Suppressor macrophage treated with lipopolysaccharide for 1 hour (primary cell): Measurements from ENCODE around the gene FALEC.
"Not testable (repeated sequence)": the region's sequence is repeated elsewhere in the genome, so short reads cannot be mapped to it uniquely, and the experiment has no call there.

Experiments
- DNase-seq, 3 donors: peaks; one replicate each; pipeline ENCODE4 v3.0.0-alpha.2; 2020 to 2022

Gene FALEC

GRCh38 chr1:150559656-150560010 is 44.1 kb downstream of the FALEC start:
- no peak for DNase-seq

- peak; percentile 71 to 84 (median 76) for DNase-seq
Measured at GRCh38 chr1:150560011-150560438, 44.5 kb downstream of the FALEC start.

- DNase-seq: peak in 2 of 3 donors; percentile 89 to 91
Measured at GRCh38 chr1:150560576-150561253, 45.2 kb downstream of the FALEC start.

GRCh38 chr1:150561254-150561973 is 45.9 kb downstream of the FALEC start:
- DNase-seq: peak; percentile 93 to 97 (median 94)

GRCh38 chr1:150561974-150562445 is 46.5 kb downstream of the FALEC start:
- peak; percentile 82 to 94 (median 92) for DNase-seq

GRCh38 chr1:150562446-150563339 is 47.1 kb downstream of the FALEC start:
- peak in 2 of 3 donors; percentile 49 to 57 for DNase-seq

- DNase-seq: peak in 1 of 3 donors; percentile 25
Measured at GRCh38 chr1:150563340-150564038, 47.9 kb downstream of the FALEC start.

GRCh38 chr1:150564051-150564991 is 48.8 kb downstream of the FALEC start:
- peak in 2 of 3 donors; percentile 53 to 60 for DNase-seq

- peak in 2 of 3 donors; percentile 25 to 36 for DNase-seq
Measured at GRCh38 chr1:150565240-150565991, 49.9 kb downstream of the FALEC start.

- DNase-seq: peak in 1 of 3 donors; percentile 19
Measured at GRCh38 chr1:150566589-150567340, 51.2 kb downstream of the FALEC start.

- peak; percentile 82 to 92 (median 83) for DNase-seq
Measured at GRCh38 chr1:150567341-150567716, 51.8 kb downstream of the FALEC start.

GRCh38 chr1:150567717-150568593 is 52.4 kb downstream of the FALEC start:
- peak; percentile 59 to 71 (median 66) for DNase-seq

GRCh38 chr1:150568594-150568966 is 53.0 kb downstream of the FALEC start:
- peak in 2 of 3 donors; percentile 13 to 48 for DNase-seq

- no peak for DNase-seq
Measured at GRCh38 chr1:150572918-150573647, 57.5 kb downstream of the FALEC start.

GRCh38 chr1:150573648-150574071 is 58.1 kb downstream of the FALEC start:
- not testable (repeated sequence) for DNase-seq

GRCh38 chr1:150574260-150575071 is 58.9 kb downstream of the FALEC start:
- no peak for DNase-seq

GRCh38 chr1:150575072-150575489 is 59.5 kb downstream of the FALEC start:
- peak in 1 of 3 donors; percentile 49 for DNase-seq
